GM19328 (cell line): ENCODE results near the gene PDE4D.
"Not testable (repeated sequence)": the region's sequence is repeated elsewhere in the genome, so short reads cannot be mapped to it uniquely, and the experiment has no call there.

Experiments
- ATAC-seq: cut with Tn5 transposase; IDR thresholded peaks from one replicate; pipeline ENCODE4 v1.9.1; 2021; ENCODE audit warnings: mild to moderate bottlenecking, moderate library complexity; ENCODE audit not compliant: unreplicated experiment

PDE4D gene

DNA sequence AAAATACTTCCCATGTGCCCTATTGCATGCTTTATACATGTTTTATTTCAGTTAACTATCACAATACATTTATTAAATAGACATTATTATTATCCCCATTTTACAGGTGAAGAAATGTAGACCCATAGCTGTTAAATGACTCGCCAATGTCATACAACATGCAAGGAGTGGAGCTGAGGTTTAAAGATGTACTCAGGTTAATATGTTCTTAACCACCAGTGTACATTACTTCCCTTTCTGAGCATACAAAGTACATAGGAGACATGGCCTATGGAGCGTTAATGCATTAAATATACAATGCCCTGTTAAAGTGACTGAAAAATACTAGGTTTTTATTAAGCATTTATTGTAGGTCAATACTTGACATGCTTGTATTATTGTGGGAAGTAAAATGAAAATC lies 407.0 kb downstream of the PDE4D start:
- ATAC-seq: no peak

DNA sequence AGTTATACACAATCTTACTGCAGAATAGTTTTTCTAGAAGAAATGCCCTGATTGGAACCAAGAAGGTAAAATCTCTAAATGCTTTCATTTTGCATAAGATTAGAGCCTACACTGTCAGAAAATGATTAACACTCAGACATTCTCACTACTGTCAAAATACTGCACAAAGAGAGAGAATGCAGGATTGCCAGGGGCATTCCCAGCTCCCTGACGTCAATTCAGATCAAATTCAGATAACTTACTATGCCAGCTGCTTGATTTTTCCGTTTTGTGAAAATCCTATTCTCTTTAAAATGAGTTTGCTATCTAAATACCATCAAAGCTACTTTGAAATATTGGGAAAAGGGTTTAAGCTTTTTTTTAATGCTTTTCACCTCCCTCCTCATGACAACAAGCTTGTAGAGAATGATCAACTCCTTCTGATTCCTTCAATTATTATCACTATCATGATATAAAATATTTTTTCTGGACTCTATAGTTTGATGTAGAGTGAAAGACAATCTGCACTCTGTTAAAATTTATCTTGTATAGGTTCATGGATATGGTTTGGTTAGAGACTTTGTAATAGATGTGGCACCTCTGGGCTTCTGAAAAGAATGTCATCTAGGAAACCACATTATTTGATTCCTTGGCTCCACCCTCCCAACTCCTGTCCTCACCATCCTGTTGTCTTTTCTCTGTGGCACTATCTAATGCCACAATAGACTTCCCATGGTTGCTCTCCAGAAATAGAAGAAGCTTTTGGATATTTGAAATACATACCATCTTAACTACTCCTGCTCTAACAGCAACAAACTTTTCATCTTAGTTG lies 407.7 kb downstream of the PDE4D start:
- no peak for ATAC-seq

DNA sequence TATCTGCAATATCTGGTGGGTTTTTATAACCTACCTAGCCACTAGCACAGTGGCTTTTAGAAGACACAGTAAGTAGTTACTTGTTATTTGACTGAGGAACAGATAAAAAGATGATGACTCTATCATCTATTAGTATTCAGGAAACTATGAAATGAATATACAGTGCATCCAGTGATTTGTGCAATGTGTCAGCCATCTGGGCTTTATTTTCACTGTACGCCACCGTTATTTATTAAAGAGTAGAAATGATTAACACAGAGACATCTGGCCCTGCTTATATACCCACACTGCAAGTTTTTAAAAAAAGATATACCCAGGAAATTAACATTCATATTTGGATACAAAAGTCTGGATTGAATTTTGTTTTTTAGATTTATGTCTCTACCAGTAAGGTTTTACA lies 408.4 kb downstream of the PDE4D start:
- ATAC-seq: no peak

DNA sequence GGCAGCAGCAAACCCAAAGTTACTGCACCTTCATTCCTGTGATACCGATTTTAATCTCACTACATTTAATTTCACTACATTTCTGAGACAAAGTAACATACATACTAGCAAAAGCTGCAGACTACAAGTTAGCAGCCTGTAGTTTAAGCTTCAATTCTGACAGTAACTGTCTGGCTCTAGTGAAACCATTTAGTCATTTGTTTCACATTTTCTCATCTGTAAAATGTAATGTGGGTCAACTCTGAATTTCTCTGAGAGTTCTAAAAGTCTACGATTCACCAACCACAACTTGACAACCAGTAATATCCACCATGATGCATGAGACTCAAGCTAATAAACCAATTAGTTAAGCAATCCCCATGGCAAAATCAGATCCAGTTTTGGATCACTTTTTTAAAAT lies 408.9 kb downstream of the PDE4D start:
- no peak for ATAC-seq

DNA sequence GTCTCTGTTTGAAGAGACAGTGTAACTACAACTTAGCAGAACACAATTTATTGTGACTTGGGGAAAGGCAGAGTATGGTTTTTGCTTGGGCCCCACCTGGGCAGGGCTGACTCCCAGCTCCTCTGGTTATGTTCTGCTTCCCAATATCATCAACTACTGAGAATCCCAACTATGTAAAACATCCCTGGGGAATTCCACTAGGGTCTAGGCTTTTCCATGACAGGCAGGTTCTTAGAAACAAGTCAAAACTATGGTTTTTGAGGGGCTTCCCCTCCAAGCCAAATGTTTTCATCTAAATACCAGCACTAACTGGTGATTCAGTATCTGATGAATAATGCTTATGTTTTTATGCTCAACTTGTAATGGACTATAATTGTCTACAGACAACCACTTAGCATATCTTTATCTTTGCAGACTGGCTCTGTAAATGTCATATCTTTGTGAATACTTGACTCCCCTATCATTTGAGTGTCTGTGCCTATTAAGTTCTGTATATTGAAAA lies 409.5 kb downstream of the PDE4D start:
- no peak for ATAC-seq

DNA sequence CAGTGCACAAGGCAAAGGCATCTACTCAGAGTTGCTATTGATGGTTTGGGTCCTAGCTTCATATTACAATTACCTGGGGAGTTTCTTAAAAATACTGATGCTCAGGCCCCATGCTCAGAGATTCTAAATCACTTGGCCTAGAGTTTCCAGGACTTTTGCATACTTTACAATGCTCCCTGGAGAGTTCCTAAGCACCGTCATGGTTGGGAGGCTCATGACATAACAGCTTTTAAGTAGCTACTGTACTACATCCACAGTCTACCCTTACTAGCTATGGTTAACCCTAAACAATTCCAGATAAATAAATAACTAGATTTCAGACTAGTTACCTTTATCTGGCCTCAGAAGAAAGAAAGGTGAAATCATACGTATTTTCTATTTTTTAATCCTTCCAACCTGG lies 414.4 kb downstream of the PDE4D start:
- no peak for ATAC-seq

DNA sequence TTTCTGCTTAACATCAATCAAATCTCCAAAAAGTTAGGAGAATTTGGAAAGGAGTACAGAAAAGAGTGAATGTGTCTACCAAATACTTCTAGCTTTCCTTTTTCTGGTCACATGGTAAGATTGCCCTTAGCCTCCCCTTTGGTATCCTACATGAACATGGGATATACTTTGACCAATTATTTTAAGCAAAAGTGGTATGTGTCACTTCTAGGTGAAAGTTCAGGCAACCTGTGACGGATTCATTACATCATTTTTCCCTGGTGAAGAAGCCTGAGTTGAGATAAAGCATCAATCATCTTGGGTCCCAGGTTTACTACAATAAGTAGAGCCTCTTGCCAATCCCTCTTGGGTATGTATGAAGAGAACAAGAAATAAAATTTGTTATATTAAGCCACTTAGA lies 419.2 kb downstream of the PDE4D start:
- ATAC-seq: no peak

DNA sequence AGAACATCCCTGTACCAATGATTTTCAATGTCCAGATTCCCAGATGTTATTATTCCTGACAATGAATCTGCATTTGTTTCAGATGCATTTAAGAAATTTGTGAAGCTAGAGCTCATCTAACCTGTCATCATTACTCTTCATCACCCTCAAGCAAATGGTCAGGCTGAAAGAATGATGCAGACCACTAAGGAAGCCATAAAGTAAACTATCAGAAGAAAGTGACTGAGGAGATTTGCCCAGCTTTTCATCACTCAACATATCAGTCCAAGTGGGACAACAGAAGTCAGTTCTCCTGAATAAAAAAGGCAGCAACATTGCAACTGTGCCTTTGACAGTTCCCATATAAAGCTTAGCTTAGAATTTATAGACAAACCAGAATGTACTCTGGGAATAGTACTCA lies 419.9 kb downstream of the PDE4D start:
- ATAC-seq: no peak

DNA sequence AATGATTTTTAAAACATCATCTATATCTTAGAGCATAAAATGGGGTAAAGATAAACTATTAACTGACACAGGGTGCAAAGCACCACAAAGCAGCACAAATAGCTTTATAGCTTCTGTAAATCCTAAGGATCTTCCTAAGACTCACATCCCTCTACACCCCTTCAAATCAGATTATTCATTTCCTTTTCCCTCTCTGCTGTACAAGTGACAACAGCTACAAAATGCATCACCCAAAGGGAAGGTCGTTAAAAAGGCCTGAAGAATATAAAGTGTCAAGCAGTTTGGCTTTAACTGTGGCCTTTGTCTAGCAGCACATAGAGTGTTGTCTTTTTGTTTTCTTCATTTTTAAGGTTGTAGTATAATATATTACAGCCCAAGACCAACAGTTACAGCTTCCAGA lies 422.1 kb downstream of the PDE4D start:
- no peak for ATAC-seq

DNA sequence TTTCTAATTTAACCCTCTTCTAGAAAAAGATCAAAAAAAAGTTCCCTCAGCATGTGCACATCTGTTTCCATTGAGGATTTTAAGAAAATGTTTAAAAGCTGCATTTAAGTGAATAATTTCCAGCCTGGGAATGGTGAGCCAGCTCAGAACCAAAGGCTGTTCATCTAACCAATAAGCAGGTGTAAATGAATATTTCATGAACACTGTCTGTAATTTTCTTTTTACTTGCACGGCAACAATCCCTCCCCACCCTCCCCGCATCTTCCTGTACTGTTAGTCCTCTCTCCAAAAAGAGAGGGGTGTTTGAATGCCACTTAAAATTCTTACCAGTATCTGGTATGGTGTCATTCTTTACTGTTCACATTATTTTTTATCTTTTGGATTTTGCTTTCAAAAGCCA lies 425.6 kb downstream of the PDE4D start:
- no peak for ATAC-seq

DNA sequence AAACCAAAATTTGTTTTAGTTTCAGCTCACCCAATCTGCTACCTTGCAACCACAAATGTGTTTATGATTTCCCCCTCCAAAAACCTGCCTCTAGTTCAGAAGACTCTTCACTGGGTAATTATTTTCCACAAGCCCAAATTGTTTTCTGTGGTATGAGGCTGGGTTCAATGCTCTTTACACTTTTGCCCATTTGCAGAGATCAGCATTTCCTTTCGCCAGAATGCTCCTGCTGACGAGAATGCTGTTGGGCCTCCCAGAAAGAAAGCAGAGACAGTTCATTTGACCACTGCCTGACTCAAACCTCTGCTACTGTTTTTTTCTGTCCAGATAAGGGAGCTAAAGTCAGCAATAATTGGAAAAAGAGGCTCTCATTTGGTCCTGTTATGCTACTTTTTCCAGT lies 427.3 kb downstream of the PDE4D start:
- no peak for ATAC-seq

DNA sequence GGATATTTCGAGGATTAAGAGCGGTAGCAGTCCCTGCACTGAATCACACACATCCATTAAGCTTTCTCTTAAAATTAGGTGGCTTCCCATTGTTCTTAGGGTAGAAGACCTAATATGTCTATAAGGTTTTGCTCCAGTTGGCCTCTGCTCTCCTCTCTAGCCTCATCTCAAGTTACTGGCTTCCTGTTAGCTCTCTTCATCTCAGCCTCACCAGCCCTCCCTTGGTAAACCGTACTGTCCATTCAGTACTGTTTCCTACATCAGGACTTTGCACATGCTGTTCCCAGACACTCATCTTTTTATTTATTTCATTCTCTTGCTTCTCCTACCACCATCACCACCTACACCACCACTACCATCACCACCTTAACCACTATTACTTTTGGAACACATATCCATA lies 428.6 kb downstream of the PDE4D start:
- ATAC-seq: no peak

DNA sequence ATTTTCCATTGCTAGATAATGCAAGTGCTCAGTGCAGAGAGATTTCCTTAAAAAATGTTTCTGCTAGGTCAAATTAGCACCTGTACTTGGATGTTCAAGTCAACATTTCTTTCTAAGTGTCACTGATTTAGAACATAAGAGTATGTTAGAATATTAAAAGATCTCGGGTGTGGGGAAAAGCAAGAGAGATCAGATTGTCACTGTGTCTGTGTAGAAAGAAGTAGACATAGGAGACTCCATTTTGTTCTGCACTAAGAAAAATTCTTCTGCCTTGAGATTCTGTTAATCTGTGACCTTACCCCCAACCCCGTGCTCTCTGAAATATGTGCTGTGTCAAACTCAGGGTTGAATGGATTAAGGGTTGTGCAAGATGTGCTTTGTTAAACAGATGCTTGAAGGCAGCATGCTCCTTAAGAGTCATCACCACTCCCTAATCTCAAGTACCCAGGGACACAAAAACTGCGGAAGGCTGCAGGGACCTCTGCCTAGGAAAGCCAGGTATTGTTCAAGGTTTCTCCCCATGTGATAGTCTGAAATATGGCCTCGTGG lies 429.8 kb downstream of the PDE4D start:
- ATAC-seq: not testable (repeated sequence)

DNA sequence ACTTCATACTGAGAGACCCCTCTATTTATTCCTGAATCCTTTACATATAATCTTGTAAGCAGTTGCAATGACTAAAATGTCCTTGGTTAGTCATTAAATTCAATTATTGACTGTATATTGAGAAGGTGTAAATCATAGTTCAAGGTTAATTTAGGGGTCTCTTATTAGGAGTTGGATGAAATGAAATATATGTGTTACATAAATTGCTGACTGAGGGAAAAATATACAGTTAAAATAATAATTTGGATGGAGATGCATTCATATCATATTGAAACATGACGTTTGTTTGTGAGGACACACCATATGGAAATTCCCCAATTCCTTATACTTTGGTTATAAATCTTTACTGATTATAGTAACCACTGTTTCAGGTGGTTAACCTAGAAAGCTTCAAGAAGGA lies 430.6 kb downstream of the PDE4D start:
- ATAC-seq: no peak

DNA sequence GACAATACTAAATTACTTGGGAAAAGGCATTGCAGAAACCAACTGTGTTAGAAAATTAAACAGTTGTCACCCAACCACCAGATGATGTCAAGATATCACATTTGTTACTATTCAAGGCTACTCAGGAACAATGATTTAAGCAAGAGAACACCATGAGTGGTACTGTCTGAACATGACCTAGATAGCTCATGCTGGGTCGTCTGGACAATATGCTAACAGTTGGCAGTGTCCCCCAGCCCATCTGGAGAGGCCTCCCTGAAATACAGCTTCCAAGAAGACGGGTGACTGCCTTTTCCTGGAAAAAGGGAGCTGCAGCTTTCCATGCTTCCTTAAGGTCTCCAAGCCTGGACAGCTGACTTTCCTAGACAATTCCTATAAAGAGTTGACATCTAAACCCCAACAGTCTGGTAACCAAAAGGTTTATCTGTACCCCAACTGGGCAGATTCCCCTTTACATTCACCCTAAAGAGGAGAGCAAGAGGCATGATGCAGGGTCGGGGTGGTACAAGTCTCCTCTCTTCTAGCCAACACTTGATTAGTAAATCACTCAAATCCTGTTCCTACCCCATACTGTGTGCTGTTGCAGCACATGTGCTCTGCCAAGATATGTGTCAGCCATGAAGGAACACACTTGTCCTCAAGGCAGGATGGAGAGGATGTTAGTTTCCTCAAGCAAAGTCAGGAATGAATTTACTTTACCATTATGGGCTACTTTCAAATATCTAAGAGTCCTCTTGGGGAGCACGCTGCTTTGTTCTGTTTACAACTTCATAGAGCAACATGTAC lies 433.0 kb downstream of the PDE4D start:
- ATAC-seq: no peak

DNA sequence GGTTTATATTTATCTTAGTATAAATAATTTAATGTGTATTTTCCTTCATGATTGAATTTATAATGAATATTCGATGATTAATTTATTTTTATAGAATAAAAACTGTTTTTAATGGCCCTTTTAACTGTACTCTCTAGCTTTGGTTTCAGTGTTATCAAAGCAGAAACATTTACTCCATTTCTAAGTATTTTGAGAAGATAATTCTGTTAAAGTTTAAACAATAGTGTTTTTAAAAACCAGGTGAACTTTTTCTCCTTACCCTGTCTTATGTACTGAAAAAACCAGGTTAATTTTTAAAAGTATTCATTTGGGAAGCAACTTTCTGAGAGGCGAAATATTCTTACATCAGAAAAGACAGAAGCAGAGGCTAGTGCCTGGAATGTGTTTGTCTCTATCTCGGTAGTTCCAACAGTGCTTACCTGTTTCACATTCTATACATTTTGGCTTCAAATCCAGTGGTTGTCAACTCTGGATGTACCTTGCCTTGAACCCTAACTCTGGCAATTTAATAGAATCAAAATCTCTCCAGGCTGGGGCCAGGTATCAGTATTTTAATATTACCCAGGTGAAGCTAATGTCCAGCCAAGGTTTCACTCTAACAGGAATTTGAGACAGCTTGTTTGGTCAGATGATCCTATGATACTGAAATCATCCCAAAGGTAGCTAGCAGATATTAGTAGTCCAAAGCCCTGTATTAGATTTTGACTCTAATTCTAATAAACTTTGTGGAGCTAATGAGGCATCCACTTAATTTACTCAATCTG lies 434.4 kb downstream of the PDE4D start:
- no peak for ATAC-seq

DNA sequence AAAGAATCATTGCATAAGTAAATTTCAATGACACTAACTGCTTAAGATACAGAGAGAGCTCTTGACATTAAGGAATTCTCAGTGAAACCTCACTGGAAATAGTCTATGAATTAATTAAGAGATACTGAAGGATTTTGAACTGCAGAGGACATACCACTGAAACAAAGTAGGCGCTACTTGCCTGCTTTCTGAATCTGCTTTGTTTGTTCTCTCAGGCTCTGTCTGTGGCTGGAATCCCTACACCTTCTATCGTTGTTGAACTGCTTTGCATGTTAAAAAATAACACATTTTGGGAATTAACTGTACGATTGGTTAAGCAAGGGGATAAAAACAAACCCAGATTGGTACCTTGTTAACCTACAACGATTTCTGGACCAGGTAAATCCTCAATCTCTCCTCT lies 435.2 kb downstream of the PDE4D start:
- no peak for ATAC-seq

DNA sequence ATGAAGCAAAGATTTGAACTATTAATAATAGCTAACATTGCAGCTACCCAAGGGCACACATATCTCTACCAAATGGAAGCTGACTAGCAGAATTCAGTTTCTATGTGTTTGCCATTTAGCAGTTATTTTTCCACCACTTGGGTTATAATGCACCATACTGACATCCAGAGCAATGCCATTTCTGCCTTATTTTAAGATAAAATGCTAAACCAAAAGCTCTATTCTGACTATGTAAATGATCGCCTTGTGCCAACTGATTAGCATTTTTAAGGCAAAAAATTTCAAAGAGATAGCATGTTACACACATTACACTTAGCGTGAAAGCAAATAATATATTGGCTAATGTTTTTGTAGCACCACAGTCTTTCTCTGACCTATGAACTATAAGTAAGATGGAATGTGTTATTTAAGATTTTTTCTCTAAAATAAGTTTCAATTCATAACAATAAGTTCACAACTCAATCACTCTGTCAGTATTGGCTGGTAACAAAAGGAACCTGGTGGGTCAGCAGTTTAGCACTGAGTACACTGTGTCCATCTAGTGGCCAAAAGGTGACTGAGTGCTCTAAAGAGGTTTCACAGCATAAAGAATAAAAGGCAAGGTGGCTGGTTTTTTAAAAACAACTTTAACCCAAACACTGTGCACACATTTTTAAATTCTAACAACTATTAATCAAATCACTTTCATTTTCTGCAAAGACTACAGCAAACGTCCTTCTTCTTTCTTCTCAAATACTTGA lies 443.5 kb downstream of the PDE4D start:
- no peak for ATAC-seq

DNA sequence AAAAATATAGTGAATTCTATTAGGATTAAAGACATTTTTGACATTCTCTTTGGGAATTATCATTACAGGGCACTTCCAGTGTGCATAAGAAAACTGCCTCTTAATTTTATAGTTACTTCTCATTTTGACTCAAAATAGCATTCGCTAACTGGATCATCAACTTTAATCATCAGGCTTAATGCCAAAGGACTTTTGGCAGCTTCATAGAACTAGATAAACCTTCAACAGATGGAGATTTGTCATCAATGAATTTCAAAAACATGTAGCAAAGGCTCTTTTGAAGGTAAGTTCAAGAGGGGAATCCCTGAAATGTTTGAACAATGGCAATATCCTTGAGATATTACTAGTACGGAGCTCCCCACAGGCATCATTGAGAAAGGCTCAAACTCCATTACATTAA lies 447.2 kb downstream of the PDE4D start:
- ATAC-seq: no peak

DNA sequence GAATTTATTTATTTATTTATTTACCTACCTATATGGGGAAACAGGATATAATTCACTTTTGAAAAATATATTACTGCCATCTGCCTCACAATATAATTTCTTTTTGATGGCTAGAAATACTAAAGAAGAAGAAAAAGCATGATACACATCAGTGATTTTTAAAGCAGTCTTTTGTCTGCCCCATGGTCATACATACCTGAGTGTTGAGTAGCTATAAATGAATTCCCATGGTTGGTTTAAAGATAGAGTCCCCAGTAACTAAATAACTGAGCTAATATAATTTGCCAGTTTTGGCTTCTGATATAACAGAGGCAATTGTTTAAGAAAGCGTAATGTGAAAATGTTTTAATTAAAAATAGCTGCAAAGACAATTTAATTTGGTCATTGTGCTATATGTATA lies 447.8 kb downstream of the PDE4D start:
- ATAC-seq: no peak

DNA sequence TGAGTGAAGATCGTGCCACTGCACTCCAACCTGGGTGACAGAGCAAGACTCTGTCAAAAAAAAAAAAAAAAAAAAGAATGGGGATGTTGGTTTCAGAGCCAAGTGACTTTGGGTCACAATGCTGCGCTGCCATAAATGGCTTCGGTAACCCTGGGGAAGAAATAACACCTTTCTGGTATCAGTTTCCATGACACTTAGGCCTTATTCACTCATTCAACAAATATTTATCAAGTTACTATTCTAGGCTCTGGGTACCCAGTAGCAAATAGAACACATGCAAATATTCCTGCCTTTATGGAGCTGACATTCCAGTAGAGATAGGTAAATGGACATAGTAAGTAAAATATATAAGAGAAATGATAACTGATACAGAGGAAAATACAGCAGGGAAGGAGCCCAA lies 454.2 kb downstream of the PDE4D start:
- ATAC-seq: no peak
